HG02840 (cell line): ENCODE data around the gene HM13.
A peak's percentile ranks its signal among the peaks of the same experiment; 100 is the strongest.
"Not testable (repeated sequence)": the region's sequence is repeated elsewhere in the genome, so short reads cannot be mapped to it uniquely, and the experiment has no call there.

Experiments
- ATAC-seq: cut with Tn5 transposase; IDR thresholded peaks from one replicate; pipeline ENCODE4 v1.9.1; 2021; ENCODE audit warnings: mild to moderate bottlenecking, moderate library complexity, moderate number of reproducible peaks; ENCODE audit not compliant: unreplicated experiment, low FRiP score

HM13 gene

DNA sequence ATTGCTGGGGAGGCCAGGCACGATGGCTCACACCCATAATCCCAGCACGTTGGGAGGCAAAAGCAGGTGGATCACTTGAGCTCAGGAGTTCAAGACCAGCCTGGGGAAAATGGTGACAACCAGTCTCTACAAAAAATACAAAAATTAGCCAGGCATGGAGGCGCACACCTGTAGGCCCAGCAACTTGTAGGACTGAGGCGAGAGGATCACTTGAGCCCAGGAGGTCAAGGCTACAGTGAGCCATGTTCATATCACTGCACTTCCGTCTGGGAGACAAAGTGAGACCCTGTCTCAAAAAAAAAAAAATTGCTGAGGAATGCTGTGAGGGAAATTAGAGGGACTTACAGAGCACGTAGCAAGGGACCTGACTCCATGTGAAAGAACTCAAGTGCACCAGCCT, 50.0 kb downstream of the HM13 start:
- no peak for ATAC-seq

DNA sequence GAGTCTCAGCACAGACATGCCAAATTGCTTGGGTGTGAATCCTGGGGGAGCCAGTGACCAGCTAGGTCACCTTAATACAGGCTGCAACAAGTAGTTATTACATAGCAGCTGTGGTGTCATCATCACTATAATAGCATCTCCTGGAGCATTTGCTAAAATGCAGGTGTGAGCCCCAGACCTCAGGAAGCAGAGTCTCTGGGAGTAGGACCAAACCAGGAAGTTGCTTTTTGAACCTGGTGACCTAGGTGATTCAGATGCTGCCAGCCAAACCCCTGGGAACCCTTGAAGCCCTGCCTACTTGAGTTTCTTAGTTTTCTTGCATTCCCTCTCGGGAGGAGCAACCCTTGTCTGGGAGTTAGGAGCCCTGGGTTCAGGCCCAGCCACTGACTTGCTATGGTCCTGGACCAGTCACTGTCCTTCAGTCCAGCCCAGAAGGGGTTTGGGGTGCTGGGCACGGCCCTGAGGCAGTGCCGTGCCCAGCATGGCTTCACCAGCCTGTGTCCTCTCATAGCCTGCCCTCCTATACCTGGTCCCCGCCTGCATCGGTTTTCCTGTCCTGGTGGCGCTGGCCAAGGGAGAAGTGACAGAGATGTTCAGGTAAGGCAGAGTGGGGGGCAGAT, 51.6 kb downstream of the HM13 start:
- no peak for ATAC-seq

DNA sequence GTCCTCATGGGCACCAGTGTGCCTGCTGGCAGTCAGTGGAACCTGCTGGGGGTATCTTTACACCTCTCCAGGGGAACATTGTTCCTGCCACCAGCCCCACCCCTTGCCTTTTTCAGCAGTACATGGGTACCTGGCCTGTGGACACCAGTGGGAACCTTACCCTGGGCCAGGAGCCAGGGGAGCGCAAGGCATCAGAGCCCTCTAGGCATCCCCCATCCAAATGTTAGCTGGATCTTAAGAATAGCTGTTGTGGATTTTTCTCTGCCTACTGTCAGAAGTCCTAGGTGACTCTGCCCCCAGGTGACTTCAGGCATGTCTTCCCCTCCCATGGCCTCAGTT, 52.0 kb downstream of the HM13 start:
- ATAC-seq = no peak

DNA sequence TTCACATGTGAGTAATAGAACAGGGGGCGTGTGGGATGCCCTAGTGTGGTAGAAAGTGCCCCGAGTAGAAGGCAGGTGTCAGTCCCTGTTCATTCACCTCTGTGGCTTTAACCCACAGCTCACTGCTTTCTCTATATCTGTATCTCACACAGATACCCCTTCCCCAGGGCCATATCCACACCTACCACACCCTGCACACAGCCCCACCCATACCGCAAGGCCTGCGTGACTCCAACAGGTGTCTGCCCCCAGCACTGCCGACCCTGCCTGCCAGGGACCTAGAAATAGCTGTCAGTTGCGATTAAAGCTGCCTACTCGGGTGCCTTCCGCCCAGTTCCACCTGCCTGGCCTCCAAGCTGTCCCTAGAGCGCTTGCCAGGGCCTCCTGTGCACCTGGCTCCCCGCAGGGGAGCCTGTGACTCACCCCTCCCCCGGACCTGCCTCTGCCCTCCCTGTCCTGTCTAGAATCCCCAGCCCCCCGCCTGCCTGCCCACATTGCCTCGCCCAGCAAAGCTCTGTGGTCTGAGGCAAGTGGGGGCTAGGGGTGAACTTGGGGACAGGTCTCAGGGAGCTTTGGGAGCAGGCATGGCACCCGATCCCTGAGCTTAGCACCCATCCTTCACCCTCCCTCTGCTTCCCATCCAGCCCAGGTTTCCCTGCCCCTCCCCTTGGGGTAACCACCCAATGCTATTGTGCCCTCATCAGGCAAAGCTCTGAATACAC, 52.6 kb downstream of the HM13 start:
- ATAC-seq = no peak

DNA sequence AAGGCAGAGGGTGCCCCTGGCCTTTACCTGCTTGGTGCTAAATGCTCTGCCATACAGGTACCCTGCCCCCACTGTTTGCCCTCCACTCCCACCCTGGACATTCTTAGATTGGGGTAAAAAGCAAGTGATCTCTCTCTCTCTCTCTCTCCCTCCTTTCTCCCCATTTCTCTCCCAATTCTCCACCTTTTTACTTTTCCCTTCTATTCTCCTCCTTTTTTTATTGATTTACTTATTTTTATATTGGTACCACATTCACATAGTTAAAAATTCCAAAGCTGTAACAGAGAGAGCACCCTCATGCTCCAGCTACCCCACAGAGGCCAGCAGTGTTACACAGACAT, 53.1 kb downstream of the HM13 start:
- ATAC-seq = no peak

DNA sequence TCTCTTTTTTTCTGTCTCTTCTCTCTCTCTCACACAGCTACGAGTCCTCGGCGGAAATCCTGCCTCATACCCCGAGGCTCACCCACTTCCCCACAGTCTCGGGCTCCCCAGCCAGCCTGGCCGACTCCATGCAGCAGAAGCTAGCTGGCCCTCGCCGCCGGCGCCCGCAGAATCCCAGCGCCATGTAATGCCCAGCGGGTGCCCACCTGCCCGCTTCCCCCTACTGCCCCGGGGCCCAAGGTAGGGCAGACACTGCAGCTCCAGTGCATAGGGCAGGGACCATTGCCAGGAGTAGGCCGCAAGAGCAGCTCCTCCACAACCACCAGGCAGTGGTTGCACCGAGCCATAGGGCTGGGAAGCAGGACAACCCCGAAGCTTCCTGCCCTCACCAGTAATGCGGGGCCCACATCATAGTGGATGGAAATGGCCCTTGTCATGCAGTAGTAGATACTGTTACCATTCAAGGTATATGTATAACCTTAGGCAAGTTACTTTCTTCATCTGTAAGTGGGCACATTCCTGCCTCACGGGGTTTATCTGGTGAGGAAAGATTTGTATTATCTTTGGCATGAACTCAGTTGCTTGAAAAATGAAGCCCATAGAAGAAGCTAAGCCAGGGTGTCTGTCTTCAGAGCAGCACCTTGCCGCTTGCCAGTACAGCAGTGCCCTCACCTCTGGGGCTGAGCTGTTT, 53.9 kb downstream of the HM13 start:
- ATAC-seq = no peak

DNA sequence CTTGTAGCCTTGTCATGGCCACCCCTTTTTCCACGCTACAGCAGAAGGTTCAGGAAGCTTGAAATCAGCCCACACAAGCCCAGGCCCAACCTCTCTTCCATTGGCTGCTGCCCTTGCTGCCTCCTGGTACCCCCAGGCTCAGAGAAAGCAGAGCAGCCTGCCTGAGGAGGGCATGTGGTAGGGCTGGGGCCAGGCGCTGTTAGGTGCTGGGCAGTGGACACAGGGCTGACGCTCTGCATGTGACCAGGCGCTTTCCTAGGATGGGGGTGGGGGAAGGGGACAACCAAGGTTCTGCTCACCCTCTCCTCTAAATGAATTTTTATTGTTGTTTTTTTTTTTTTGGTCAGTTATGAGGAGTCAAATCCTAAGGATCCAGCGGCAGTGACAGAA, 54.5 kb downstream of the HM13 start:
- no peak for ATAC-seq

DNA sequence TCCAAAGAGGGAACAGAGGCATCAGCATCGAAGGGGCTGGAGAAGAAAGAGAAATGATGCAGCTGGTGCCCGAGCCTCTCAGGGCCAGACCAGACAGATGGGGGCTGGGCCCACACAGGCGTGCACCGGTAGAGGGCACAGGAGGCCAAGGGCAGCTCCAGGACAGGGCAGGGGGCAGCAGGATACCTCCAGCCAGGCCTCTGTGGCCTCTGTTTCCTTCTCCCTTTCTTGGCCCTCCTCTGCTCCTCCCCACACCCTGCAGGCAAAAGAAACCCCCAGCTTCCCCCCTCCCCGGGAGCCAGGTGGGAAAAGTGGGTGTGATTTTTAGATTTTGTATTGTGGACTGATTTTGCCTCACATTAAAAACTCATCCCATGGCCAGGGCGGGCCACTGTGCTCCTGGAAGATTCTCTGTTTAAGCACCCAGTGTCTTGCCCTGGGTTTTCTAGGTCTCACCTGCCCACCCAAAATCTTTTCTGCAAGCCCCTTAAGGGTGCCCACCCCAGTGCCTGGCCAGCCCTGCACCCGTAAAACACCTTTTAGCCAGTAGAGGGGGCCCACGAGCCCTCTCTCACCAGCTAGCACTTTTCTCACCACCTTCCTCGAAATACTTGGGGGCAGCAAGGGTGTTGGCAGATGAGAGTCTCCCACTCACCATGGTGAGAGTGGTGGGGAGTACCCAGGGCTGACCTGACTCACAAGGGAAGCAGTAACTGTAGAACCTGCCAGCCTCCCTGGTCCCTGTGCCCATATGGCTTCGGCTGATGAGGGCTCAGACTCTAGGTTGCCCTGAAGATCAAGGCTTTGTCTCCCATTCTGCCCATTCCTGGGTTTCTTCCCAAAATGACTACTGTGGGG, 55.1 kb downstream of the HM13 start:
- ATAC-seq = no peak

DNA sequence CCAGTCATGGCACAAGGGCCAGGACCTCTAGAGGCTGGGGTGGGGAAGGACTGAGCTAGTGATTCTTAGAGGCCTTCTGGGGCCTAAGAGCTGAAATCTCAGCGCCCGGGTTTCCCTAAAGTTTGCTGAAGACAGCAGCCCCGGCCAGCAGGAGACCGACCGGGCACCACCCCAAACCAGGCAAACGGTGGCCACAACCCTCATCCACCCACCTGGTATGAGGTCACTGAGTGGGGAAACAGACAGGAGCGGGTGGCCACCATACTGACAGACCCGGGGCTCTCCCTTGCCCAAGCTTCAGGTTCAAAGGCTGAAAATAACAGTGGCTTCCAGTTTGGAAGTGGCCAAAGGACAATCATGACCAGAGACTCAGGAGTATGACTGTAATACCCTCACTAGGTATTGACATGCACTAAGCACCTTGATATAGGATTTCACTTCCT, 55.8 kb downstream of the HM13 start:
- ATAC-seq = no peak

DNA sequence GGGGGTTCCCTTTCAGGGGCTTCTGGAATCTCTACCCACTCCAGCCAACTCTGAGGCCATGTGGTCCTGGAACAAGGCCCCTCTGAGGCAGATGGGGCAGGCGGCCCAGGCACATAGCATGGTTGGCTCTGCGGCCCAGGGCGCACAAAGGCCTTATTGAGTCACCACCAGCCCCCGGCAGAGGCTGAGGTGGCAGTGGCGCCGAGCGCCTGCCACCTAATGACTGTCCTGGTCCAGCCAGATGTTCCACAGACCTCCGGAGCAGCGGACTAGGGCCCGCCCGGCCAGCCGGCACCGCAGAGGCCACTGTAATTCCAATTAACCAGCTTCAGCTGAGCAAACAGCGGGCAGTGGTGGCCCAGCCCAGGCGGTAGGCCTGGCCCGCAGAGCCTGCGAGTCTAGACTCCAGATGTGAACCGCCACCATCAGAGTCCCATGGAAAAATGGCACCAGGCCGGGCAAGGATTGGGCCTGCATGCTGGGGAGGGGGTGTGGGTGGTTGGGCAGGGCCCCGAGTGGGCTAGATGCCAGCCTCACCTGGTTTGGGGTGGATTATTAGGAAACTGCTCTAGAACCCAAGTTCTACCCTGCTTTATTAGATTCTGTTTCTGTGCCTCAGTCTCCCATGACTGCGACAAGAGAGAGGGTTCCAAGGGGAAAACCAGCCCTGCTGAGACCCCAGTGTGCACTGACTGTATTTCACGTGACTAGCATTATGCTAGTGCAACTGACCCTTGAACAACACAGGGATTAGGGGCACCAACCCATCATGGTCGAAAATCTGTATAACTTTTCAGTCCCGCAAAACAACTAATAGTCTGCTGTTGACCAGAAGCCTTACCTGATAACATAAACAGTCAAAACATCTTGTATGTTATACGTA, 56.7 kb downstream of the HM13 start:
- no peak for ATAC-seq

DNA sequence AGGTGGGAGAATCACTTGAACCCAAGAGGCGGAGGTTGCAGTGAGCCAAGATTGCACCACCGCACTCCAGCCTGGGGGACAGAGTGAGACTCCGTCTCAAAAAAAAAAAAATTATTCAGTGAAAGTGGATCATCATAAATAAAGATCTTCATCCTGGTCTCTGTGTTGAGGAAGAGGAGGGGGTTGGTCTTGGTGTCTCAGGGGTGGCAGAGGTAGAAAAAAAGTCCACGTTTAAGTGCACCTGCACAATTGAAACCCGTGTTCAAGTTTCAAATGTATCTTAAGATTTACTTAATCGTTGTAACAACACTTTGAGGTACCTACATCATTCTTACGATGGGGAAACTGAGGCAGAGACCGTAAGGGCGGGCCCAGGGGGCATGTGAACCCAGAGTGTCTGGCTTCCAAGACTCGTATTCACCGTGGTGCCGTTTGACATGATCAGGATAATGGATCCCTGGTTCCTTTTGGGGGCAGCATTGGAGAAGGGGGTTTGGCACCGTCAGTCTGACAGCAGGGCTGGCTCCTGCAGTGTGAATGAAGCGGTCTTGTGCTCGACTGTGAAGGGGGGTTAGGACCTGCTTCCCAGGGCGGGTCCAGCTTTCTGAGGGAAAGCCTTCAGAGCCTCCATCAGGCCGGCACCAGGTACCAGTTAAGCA, 57.9 kb downstream of the HM13 start:
- no peak for ATAC-seq

DNA sequence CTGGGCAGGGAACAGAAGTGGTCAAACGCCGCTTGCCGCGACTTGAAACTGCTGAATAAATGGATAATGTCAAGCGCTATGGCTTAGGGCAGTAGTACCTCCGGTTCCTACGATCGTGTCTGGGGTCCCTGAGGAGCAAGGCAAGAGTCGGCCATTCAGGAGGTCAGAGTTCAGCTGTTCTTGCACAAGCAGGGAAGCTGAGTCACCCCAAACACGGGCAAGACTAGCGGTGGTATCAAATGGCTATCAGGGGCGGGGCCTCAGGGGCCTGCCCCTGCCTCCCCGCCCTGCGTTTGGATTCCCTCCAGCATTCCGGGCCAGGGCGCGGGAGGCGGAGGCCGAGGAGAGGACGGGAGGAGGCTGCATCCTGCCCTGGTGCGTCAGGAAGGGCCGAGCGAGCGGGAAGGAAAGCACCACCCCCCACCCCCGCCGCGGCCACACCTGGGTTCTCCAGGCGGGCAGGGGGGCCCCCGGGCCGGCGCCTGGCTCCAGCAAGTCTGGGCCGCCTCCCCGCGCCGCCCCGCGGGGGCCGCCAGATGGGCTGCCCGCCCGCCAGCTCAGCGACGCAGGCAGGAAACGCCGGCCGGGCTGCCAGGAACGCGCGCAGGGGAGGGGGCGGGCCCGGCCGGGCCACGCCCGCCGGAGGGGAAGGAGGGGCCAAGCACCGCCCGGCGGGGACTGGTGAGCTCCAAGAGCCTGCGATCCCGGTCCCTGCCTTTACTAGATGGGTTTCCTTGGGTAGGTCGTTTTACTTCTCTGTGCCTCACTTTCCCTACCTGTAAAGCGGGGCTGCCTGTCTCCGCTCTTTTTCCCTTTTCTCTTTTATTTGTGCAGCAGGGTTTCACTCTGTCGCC, 58.7 kb downstream of the HM13 start:
- ATAC-seq = peak; percentile 88

DNA sequence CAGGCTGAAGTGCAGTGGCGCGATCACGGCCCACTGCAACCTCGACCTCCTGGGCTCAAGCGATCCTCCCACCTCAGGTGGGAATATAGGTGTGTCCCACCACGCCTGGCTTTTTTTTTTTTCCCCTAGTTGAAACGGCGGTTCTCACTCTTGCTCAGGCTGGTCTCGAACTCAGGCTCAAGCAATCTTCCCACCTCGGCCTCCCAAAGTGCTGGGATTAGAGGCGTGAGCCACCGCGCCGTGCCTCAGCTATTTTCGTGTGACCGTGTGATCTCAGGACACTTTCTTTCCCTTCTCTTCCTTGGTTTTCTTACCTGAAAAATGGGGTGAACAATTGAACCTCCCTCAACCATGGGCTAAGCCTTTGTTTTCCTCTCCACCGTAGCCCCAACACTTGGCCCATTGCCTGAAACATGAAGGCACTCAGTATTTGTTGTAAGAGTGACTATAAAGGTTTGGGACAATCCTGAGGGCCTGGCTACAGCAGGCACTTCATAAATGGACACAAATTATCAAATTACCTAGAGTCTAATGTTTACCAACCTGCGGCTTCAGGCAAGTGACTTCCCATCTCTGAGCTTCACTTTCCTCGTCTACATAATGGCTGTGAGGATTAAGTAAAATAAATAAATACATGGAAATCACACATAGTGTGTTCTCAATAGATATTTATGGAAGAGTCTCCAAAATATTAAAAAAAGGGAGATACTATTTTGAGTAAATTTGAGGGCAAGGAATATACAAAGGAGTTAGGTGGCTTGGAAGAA, 59.5 kb downstream of the HM13 start:
- ATAC-seq = no peak

DNA sequence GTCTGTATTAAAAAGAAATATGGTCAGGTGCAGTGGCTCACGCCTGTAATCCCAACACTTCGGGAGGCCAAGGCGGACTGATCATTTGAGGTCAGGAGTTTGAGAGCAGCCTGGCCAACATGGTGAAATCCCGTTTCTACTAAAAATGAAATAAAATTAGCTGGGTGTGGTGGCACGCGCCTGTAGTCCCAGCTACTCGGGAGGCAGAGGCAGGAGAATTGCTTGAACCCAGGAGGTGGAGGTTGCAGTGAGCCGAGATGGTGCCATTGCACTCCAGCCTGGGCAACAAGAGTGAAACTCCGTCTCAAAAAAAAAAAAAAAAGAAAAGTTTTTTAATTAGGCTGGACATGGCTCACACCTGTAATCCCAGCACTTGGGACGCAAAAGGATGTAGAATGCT, 60.7 kb downstream of the HM13 start:
- ATAC-seq = not testable (repeated sequence)

DNA sequence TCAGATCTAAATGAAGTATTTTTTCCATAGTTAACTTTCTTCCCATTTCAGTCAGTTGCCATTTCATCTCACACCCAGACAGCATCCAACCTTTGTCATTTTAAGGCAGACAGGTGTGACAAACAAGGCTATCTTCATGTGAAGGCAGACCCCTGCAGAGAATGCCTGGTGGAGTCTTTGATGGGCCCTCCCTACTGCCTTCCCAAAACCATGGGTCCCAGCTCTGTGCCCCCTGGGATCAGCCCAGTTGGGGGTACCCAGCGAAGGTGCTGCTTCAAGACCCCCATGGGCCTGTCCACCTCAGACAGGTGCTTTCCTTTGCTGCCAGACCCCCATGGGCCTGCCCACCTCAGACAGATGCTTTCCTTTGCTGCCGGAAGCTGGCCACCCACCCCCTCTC, 62.5 kb downstream of the HM13 start:
- no peak for ATAC-seq

DNA sequence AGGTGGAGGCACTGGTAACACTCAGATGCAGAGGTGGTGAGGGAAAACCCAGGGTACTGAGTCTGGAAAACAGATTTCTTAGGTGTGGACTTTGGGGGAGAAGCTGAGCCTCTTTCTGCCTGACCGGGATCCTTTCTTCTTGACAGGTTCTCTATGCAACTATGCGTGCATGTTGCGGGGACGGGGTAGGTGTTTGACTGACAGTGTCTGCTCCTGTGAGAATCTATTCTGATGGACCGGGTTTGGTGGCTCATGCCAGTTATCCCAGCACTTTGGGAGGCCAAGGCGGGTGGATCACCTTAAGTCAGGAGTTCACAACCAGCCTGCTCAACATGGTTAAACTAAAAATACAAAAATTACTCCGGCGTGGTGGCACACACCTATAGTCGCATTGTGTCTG, 63.0 kb downstream of the HM13 start:
- no peak for ATAC-seq

DNA sequence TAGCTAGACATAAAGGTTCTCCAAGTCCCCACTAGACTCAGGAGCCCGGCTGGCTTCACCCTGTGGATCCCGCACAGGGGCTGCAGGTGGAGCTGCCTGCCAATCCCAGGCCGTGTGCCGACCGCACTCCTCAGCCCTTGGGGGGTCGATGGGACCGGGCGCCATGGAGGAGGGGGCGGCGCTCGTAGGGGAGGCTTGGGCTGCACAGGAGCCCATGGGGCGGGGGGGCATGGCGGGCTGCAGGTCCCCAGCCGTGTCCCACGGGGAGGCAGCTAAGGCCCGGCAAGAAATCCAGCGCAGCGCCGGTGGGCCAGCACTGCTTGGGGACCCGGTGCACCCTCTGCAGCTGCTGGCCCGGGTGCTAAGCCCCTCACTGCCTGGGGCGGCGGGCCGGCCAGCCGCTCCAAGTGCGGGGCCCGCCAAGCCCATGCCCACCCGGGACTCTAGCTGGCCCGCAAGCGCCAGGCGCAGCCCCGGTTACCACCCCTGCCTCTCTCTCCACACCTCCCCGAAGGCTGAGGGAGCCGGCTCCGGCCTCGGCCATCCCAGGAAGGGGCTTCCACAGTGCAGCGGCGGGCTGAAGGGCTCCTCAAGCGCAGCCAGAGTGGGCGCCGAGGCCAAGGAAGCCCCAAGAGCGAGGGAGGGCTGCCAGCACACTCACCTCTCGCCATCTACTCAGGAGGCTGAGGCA, 64.4 kb downstream of the HM13 start:
- ATAC-seq = no peak
